ENCODE results near the gene DLG2. TPM values are rescaled to one million over a fixed set of nuclear protein-coding genes. Genes with fewer than 3 reads are reported as not detected.

Gene DLG2
- total and polyA plus RNA-seq, 2 of the 4 experiments (the other 2 are of a cell fraction), result 0.31 to 0.36 TPM

- no peak for TF ChIP-seq RCOR1 (IDR thresholded peaks at IDR 0.05; ENCODE audit: insufficient replicate concordance, low read length)
- no peak for TF ChIP-seq USF2 (IDR thresholded peaks at IDR 0.05; ENCODE audit: low read depth, low read length)
- TF ChIP-seq MAZ (IDR thresholded peaks at IDR 0.05; ENCODE audit: borderline replicate concordance, low read depth, low read length), result no peak
- TF ChIP-seq RAD21 (IDR thresholded peaks at IDR 0.05; ENCODE audit: low read length), result no peak
- no peak for TF ChIP-seq NFE2L2 (IDR thresholded peaks at IDR 0.05; ENCODE audit: low read depth, low read length)
- no peak for TF ChIP-seq BHLHE40 (IDR thresholded peaks at IDR 0.05; ENCODE audit: low read depth, low read length)
- TF ChIP-seq MXI1 (IDR thresholded peaks at IDR 0.05; ENCODE audit: borderline replicate concordance, low read depth, low read length), result no peak
- TF ChIP-seq SMC3 (IDR thresholded peaks at IDR 0.05; ENCODE audit: low read depth, low read length), result no peak
- H3K9ac ChIP-seq (ENCODE audit: low read depth, low read length), result no peak overlapping the region
- no peak overlapping the region for H4K5ac ChIP-seq (ENCODE audit: low read depth, low read length)
- ATAC-seq (ENCODE audit: low read depth) (no peak), DNase-seq (no peak)
- no peaks in the 10 kb centered on the region for H3K79me1 ChIP-seq (ENCODE audit: low read depth in 1 of 2, low read length in 2 of 2)
- H3K9me1 ChIP-seq (ENCODE audit: insufficient read depth, low read length), result no peaks in the 10 kb centered on the region
- H3K4me2 ChIP-seq (ENCODE audit: low read depth, low read length), result no peak overlapping the region
- H3K18ac ChIP-seq (ENCODE audit: low read depth, low read length), result no peak overlapping the region
- intact Hi-C loops (cut with micrococcal nuclease), result no loop called here
- H2BK15ac ChIP-seq (ENCODE audit: low read depth, low read length), result no peak overlapping the region
- no peak overlapping the region for H3K4ac ChIP-seq (ENCODE audit: low read depth, low read length)
- BruUV-seq (replicated peaks), result no TSS peak
- in situ Hi-C loops (cut with MboI; ENCODE audit: low sequenced_read_pairs), result no loop called here
- ChIA-PET POLR2A (ENCODE audit: unreplicated experiment) (no interaction called here), CTCF (no interaction called here)
- H2AK5ac ChIP-seq (ENCODE audit: low read depth, low read length), result no peak overlapping the region
- no peaks in the 10 kb centered on the region for H3K4me1 ChIP-seq (ENCODE audit: control insufficient read depth, insufficient read depth, low read length)
- no peak overlapping the region for H2BK5ac ChIP-seq (ENCODE audit: low read depth, low read length, poor library complexity, severe bottlenecking)
- no peak overlapping the region for H3K56ac ChIP-seq (ENCODE audit: extremely low read depth, insufficient read depth, low read length)
- no peak overlapping the region for H4K8ac ChIP-seq (ENCODE audit: low read depth in 2 of 2, low read length in 2 of 2)
- no peaks in the 10 kb centered on the region for H3K27me3 ChIP-seq (ENCODE audit: control insufficient read depth, insufficient read depth, low read length)
- H3K9me3 ChIP-seq (ENCODE audit: control insufficient read depth, insufficient read depth, low read length), result no peaks in the 10 kb centered on the region; the same call in 1 of the 2 replicates
- H3K23ac ChIP-seq (ENCODE audit: low read depth, low read length), result no peak overlapping the region
- no peak overlapping the region for H3K27ac ChIP-seq (ENCODE audit: insufficient read depth, low read length)
- 67% methylated on average over 5 of the region's 10 CpGs; no CpG with 5 or more reads in 1 of the 2 experiments for WGBS, 2 experiments (ENCODE audit: extremely low coverage in 2 of 2, insufficient read length in 1 of 2)
- H2AFZ ChIP-seq (replicated peaks; ENCODE audit: low read length, poor library complexity), result no peak overlapping the region
- no peak overlapping the region for H2AK9ac ChIP-seq (replicated peaks; ENCODE audit: low read depth, low read length, poor library complexity)
- dilution Hi-C loops (cut with HindIII; ENCODE audit: low sequenced_read_pairs, unreplicated experiment), result no loop called here
- no peak overlapping the region for H2BK120ac ChIP-seq (ENCODE audit: low read depth, low read length)
- H3K14ac ChIP-seq (replicated peaks; ENCODE audit: low read depth, low read length), result no peak overlapping the region
- H3K36me3 ChIP-seq (ENCODE audit: control insufficient read depth, insufficient read depth, low read length), result no peaks in the 10 kb centered on the region
- H2BK20ac ChIP-seq (ENCODE audit: low read depth, low read length), result no peak overlapping the region
- H4K20me1 ChIP-seq (ENCODE audit: insufficient read depth, low read length), result no peaks in the 10 kb centered on the region
- H3K4me3 ChIP-seq (ENCODE audit: insufficient read depth, low read depth, low read length), result no peak overlapping the region
- H4K91ac ChIP-seq (ENCODE audit: insufficient read depth, low read depth, low read length), result no peak overlapping the region
These were observed 1670.9 kb downstream of the DLG2 start for GRCh38 chr11:83956119-83956697.

All from IMR-90 (cell line).